Parathyroid adenoma (tissue), 2 donors: ENCODE measurements around the gene CTBP2.

Experiments
- H2AFZ ChIP-seq: fragments of 300-600 bp; sonication (generic); one replicate; pipeline ENCODE4 v1.7.0; 2017; ENCODE audit warnings: antibody characterized with exemption, mild to moderate bottlenecking
- H3K27ac ChIP-seq: fragments of 300-600 bp; sonication (generic); one replicate; pipeline ENCODE4 v1.7.0; 2017
- H3K27me3 ChIP-seq: fragments of 300-600 bp; sonication (generic); one replicate; pipeline ENCODE4 v1.7.0; 2017; ENCODE audit warnings: low read length; ENCODE audit not compliant: control insufficient read depth, insufficient read depth
- H3K36me3 ChIP-seq: fragments of 300-600 bp; sonication (generic); one replicate; pipeline ENCODE4 v1.7.0; 2017; ENCODE audit warnings: low read length; ENCODE audit not compliant: control insufficient read depth, insufficient read depth
- H3K4me1 ChIP-seq: fragments of 300-600 bp; sonication (generic); one replicate; pipeline ENCODE4 v1.7.0; 2017; ENCODE audit warnings: control low read depth
- H3K4me2 ChIP-seq: fragments of 300-600 bp; sonication (generic); one replicate; pipeline ENCODE4 v1.7.0; 2017; ENCODE audit warnings: low read length
- H3K4me3 ChIP-seq: fragments of 300-600 bp; sonication (generic); one replicate; pipeline ENCODE4 v1.7.0; 2017; ENCODE audit warnings: low read depth, low read length
- H3K79me2 ChIP-seq: fragments of 300-600 bp; sonication (generic); one replicate; pipeline ENCODE4 v1.7.0; 2017; ENCODE audit warnings: control low read depth
- H3K9ac ChIP-seq: fragments of 300-600 bp; sonication (generic); one replicate; pipeline ENCODE4 v1.7.0; 2017; ENCODE audit warnings: mild to moderate bottlenecking
- H3K9me3 ChIP-seq: fragments of 300-600 bp; sonication (generic); one replicate; pipeline ENCODE4 v1.7.0; 2017; ENCODE audit warnings: low read length; ENCODE audit not compliant: control insufficient read depth
- CTCF ChIP-seq: fragments of 300-600 bp; sonication (generic); IDR thresholded peaks from one replicate; pipeline ENCODE4 v1.7.0; 2017; ENCODE audit warnings: antibody characterized with exemption, mild to moderate bottlenecking
- donor health status: primary hyperparathyroidism.

CTBP2 gene

DNA sequence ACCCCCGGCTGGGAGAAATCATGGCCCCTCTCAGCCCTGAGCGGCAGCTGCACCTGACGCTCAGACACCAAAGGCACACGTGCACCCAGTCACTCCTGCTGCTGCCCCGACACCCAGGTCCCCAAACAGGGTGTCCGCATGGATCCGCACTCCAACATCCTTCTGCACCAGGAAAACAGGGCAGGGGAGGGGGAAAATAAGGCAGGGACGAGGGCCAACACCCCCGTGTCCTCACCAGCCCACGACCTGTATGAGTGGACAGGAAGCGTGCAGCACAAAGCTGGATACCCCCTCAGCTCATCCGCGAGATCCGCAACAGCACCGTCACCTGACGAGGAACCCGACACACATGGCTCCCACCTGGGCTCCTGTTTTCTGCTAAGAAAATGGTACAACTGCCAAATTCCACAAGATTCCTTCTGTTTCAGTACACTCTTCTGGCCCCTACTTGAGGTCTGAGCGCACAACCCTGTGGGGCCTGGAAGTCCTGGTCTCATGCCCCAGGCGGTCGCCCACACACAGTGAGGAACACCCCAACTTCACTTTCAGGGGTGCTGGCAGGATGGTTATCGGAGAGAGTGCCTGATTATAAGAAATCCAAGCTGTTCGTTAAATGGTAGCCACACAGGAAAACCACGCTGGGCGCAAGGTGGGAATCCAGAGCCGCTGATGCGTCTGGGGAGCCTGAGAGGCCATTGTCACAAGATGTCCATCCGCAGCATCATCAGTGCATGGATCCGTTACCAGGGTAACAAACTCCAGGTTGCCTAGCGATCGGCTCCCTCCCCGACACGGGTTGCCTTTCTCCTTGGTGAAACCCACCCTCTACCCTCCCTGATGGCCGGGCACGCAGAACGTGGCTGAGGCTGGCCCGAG lies 154.8 kb downstream of the CTBP2 start:
- no peak overlapping the region for H3K27ac ChIP-seq
- no peak overlapping the region for H2AFZ ChIP-seq
- H3K4me1 ChIP-seq, result peaks cover 14% of the 10 kb centered on the region
- H3K4me2 ChIP-seq, result no peak overlapping the region
- TF ChIP-seq CTCF, result no peak
- H3K4me3 ChIP-seq, result no peak overlapping the region
- H3K79me2 ChIP-seq, result peaks cover 14% of the 10 kb centered on the region
- H3K27me3 ChIP-seq, result no peaks in the 10 kb centered on the region
- H3K9me3 ChIP-seq, result no peaks in the 10 kb centered on the region
- no peaks in the 10 kb centered on the region for H3K36me3 ChIP-seq
- no peak overlapping the region for H3K9ac ChIP-seq

- Histone ChIP-seq H3K27me3 (no peaks in the 10 kb centered on the region), H3K4me2 (no peak overlapping the region), H3K4me1 (peaks cover 19% of the 10 kb centered on the region), H3K9ac (no peak overlapping the region), H2AFZ (no peak overlapping the region), H3K4me3 (no peak overlapping the region), H3K27ac (no peak overlapping the region), H3K9me3 (no peaks in the 10 kb centered on the region), H3K36me3 (no peaks in the 10 kb centered on the region), H3K79me2 (peaks cover 12% of the 10 kb centered on the region)
- TF ChIP-seq CTCF, result no peak
Measured at GRCh38 chr10:125004571-125005311, 155.6 kb downstream of the CTBP2 start.

GRCh38 chr10:125003901-125004467 lies 156.4 kb downstream of the CTBP2 start:
- Histone ChIP-seq H3K4me3 (no peak overlapping the region), H3K27ac (no peak overlapping the region), H3K9me3 (no peaks in the 10 kb centered on the region), H2AFZ (no peak overlapping the region), H3K9ac (no peak overlapping the region), H3K79me2 (peaks cover 12% of the 10 kb centered on the region), H3K4me2 (no peak overlapping the region), H3K4me1 (peaks cover 19% of the 10 kb centered on the region), H3K27me3 (no peaks in the 10 kb centered on the region), H3K36me3 (no peaks in the 10 kb centered on the region)
- TF ChIP-seq CTCF, result no peak

- Histone ChIP-seq H2AFZ (no peak overlapping the region), H3K4me3 (no peak overlapping the region), H3K36me3 (no peaks in the 10 kb centered on the region), H3K27me3 (no peaks in the 10 kb centered on the region), H3K9me3 (no peaks in the 10 kb centered on the region), H3K4me2 (no peak overlapping the region), H3K27ac (no peak overlapping the region), H3K79me2 (peaks cover 15% of the 10 kb centered on the region), H3K4me1 (peaks cover 19% of the 10 kb centered on the region), H3K9ac (no peak overlapping the region)
- no peak for TF ChIP-seq CTCF
Measured at GRCh38 chr10:125003146-125003900, 157.0 kb downstream of the CTBP2 start.
